Cortex of kidney (tissue), 1 donor: ENCODE results near the gene CAMLG.

Source experiments
- DNase-seq: peaks from one replicate; lab custom pipeline; 2025; lab: John Stamatoyannopoulos, UW

The CAMLG gene

DNA sequence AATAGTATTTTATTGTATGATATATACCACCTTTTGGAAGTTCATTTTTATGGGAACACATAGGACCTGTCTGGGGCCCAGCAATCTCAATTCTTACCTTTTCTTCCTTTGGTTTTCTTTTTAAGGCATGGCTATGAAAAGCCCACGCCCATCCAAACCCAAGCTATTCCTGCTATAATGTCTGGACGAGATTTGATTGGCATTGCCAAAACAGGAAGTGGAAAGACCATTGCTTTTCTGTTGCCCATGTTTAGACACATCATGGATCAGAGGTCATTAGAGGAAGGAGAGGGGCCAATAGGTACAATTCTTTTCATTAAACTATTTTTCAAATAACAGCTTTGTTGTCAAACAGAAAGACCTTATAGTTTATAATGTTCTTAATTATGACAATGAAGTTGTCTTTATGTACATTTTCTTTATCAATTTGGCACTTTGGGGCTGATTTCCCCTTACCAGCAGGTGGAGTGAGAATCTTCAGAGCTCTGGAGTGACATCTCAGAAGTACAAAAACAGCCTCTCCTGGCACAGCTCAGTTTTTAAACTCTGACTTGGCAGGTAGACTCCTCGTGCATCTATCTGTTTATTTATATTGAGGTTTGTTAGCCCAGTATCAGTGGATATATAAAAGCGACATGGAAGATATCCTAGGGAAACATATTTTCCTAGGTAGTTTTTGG, 46.0 kb downstream of the CAMLG start:
- DNase-seq: no peak

- DNase-seq: no peak
Observed at GRCh38 chr5:134784946-134785620, 46.7 kb downstream of the CAMLG start.

DNA sequence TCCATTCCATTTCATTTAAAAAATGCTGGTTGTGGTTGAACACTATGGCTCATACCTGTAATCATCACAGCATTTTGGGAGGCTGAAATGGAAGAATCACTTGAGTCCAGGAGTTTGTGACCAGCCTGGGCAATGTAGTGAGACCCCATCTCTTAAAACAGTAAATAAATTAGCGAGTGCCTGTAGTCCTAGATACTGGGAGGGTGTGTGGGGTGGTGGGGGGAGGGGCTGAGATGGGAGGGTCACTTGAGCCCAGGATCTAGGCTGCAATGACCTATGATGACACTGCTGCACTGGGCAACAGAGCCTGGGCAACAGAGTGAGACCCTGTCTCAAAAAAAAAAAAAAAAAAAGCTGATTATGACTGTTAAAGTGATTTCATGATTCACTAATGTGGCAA, 49.3 kb downstream of the CAMLG start:
- DNase-seq: no peak

DNA sequence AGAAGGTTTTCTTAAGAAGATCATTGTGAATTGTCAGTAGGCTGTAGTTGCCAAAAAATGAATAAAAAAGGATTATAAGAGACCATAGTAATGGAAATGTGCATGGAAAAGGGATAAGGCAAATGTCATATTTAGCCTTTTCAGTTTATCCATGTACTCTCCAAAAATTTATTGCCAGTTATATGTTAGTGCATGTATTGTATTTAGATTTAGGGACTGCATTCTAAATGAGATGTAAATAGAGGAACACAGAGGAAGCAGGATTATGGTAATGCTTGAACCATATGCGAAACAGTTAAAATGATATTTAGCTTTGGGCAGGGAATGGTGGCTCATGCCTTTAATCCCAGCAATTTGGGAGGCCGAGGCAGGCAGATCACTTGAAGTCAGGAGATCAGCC, 53.2 kb downstream of the CAMLG start:
- no peak for DNase-seq

GRCh38 chr5:134792286-134792685, 53.9 kb downstream of the CAMLG start:
- no peak for DNase-seq

DNA sequence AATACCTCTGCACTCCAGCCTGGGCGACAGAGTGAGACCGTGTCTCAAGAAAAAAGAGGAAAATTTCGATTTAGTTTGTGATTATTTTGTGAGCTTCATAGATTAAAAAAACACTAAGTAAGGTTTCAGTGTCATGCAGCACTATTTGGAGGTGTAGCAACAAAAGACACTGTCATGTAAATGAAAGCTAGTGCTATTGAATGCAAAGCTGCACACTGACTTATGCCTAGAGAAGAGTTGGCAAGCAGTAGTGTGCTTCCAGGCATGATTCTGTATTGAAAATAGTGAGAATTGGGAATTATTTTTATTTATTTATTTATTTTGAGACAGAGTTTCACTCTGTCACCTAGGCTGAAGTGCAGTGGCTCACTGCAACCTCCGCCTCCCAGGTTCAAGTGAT, 54.8 kb downstream of the CAMLG start:
- no peak for DNase-seq

GRCh38 chr5:134794082-134794481, 55.7 kb downstream of the CAMLG start:
- DNase-seq: no peak

DNA sequence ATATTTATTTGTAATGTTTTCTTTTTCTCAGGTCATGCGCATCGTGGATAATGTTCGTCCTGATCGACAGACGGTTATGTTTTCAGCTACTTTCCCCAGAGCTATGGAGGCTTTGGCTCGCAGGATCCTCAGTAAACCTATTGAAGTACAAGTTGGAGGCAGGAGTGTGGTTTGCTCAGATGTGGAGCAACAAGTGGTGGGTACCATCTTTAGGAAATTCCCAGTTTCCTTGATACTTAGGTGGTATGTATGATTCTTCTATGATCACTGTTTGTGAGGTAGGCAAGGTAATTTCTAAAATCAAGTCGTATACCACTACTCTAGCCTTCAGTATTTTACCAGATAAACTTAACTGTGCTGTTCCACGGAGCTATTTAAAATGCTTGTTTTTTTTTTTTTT, 56.5 kb downstream of the CAMLG start:
- DNase-seq: no peak

DNA sequence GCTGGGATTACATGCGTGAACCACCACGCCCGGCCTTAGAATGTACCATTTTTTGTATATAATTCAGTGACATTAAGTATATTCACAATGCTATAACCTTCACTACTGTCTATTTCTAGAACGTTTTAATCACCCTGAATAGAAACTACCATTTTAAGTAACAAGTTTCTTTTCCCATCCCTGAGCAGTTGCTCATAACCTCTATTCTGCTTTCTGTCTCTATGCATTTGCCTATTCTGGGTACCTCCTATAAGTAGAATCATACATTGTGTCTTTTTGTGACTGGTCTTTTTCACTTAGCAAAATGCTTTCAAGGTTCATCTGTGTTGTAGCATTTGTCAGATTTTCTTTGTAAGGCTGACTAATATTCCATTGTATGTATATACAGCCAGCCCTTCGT, 60.1 kb downstream of the CAMLG start:
- no peak for DNase-seq
